ENCODE measurements around the gene PLXNB2.

DNA sequence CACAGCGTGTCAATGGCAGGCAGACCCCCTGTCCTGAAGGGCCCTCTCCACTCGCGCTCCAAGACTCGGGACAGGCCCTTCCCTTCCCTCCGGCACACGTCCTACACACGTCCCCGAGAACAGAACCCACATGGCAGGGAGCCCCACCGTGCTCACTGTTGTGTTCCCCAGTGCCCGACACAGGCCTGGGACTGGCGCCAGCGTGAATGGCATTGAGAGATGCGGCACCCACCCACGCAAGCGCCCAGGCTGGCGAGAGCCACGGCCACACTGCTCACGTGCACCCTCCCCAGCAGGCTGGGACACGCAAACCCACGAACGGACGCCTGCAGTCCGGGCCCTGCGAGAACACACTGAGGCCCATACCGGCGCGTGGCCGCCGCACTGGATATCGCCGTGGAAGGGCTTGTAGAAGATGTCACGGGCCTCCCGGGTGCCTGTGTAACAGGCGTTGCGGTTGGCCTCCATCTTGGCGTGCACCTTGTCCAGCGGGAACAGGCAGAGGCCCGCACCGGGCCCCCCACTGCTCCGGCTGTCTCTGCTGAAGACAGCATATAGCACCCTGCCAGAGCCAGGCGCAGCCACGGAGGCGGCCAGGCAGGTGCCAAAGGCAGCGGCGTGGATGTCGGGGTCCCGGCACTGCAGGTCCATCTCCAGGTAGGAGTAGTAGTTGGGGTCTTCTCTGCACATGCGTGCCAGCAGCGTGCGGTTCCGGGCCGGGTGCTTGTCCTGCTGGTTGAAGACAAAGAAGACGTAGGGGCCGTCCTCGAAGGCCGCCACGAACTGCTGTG, 18.1 kb downstream of the PLXNB2 start:
- TF ChIP-seq, protein P1, sequence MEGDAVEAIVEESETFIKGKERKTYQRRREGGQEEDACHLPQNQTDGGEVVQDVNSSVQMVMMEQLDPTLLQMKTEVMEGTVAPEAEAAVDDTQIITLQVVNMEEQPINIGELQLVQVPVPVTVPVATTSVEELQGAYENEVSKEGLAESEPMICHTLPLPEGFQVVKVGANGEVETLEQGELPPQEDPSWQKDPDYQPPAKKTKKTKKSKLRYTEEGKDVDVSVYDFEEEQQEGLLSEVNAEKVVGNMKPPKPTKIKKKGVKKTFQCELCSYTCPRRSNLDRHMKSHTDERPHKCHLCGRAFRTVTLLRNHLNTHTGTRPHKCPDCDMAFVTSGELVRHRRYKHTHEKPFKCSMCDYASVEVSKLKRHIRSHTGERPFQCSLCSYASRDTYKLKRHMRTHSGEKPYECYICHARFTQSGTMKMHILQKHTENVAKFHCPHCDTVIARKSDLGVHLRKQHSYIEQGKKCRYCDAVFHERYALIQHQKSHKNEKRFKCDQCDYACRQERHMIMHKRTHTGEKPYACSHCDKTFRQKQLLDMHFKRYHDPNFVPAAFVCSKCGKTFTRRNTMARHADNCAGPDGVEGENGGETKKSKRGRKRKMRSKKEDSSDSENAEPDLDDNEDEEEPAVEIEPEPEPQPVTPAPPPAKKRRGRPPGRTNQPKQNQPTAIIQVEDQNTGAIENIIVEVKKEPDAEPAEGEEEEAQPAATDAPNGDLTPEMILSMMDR (IDR thresholded peaks at IDR 0.05): no peak
- no peak for TF ChIP-seq POLR2A (IDR thresholded peaks at IDR 0.05)
